ENCODE data around the gene UBN1. TPM values are rescaled to one million over a fixed set of nuclear protein-coding genes. Genes with fewer than 3 reads are reported as not detected.
A peak's percentile ranks its signal among the peaks of the same experiment; 100 is the strongest.

Gene UBN1
- polyA plus RNA-seq, 10 donors = 15.8 to 23.0 (median 19.5) TPM

- no peak for DNase-seq
These were observed 12.1 kb downstream of the UBN1 start for GRCh38 chr16:4859190-4859899.

- DNase-seq = no peak
These were observed 12.6 kb downstream of the UBN1 start for GRCh38 chr16:4859900-4860255.

GRCh38 chr16:4860727-4861342 lies 13.6 kb downstream of the UBN1 start:
- no peak for DNase-seq

GRCh38 chr16:4862639-4863038 lies 15.4 kb downstream of the UBN1 start:
- DNase-seq = no peak

GRCh38 chr16:4864728-4865127 lies 17.4 kb downstream of the UBN1 start:
- no peak for DNase-seq

GRCh38 chr16:4865231-4865860 lies 18.1 kb downstream of the UBN1 start:
- no peak for DNase-seq

- no peak for DNase-seq
These were observed 19.3 kb downstream of the UBN1 start for GRCh38 chr16:4866586-4866985.

- no peak for DNase-seq
These were observed 20.7 kb downstream of the UBN1 start for GRCh38 chr16:4868026-4868425.

GRCh38 chr16:4868535-4868934 lies 21.3 kb downstream of the UBN1 start:
- no peak for DNase-seq

GRCh38 chr16:4869147-4869805 lies 22.0 kb downstream of the UBN1 start:
- DNase-seq = no peak

- DNase-seq = no peak
These were observed 22.9 kb downstream of the UBN1 start for GRCh38 chr16:4870138-4870671.

- no peak for DNase-seq
These were observed 23.8 kb downstream of the UBN1 start for GRCh38 chr16:4871071-4871470.

GRCh38 chr16:4873091-4873490 lies 25.8 kb downstream of the UBN1 start:
- no peak for DNase-seq

- no peak for DNase-seq
These were observed 27.4 kb downstream of the UBN1 start for GRCh38 chr16:4874666-4875065.

- no peak for DNase-seq
These were observed 29.5 kb downstream of the UBN1 start for GRCh38 chr16:4876646-4877379.

- no peak for DNase-seq
These were observed 30.1 kb downstream of the UBN1 start for GRCh38 chr16:4877380-4877685.

- DNase-seq = no peak
These were observed 31.8 kb downstream of the UBN1 start for GRCh38 chr16:4879049-4879448.

GRCh38 chr16:4880006-4880580 lies 32.8 kb downstream of the UBN1 start:
- no peak for DNase-seq

- DNase-seq = peak; percentile 29 to 77 (median 45)
These were observed 34.8 kb downstream of the UBN1 start for GRCh38 chr16:4882000-4882632.

- DNase-seq = peak in 2 of 3 donors; percentile 26 to 47
These were observed 35.5 kb downstream of the UBN1 start for GRCh38 chr16:4882633-4883285.

GRCh38 chr16:4883501-4883900 lies 36.2 kb downstream of the UBN1 start:
- DNase-seq = no peak
